Endodermal cell (in vitro differentiated cells): ENCODE results near the gene MYO1H. TPM values are rescaled to one million over a fixed set of nuclear protein-coding genes. Genes with fewer than 3 reads are reported as not detected.

Experiments
- DNase-seq: peaks from one replicate; pipeline ENCODE4 v3.0.0-alpha.2; 2017
- H3K27ac ChIP-seq: 2 replicates; pipeline ENCODE4 v1.5.1; 2013; ENCODE audit warnings: mild to moderate bottlenecking, low read depth, low read length, moderate library complexity
- H3K27me3 ChIP-seq: 2 replicates; pipeline ENCODE4 v1.6.1; 2013; ENCODE audit warnings: mild to moderate bottlenecking, low read length, moderate library complexity; ENCODE audit not compliant: insufficient read depth, control insufficient read depth, poor library complexity, severe bottlenecking
- H3K36me3 ChIP-seq: 2 replicates; pipeline ENCODE4 v1.7.0; 2013; ENCODE audit warnings: mild to moderate bottlenecking, low read length, moderate library complexity; ENCODE audit not compliant: control insufficient read depth, insufficient read depth
- H3K4me1 ChIP-seq: one replicate; pipeline ENCODE4 v1.7.0; 2013; ENCODE audit warnings: low read length; ENCODE audit not compliant: control insufficient read depth, insufficient read depth
- H3K4me3 ChIP-seq: 2 replicates; pipeline ENCODE4 v1.5.1; 2013; ENCODE audit warnings: mild to moderate bottlenecking, low read length, moderate library complexity
- H3K9ac ChIP-seq: 2 replicates; pipeline ENCODE4 v1.6.1; 2013; ENCODE audit warnings: mild to moderate bottlenecking, low read length, moderate library complexity; ENCODE audit not compliant: poor library complexity, severe bottlenecking; ENCODE audit errors: extremely low read depth
- H3K9me3 ChIP-seq: 2 replicates; pipeline ENCODE4 v1.6.1; 2013; ENCODE audit warnings: mild to moderate bottlenecking, low read length, moderate library complexity; ENCODE audit not compliant: control insufficient read depth
- H3K27ac Mint-ChIP-seq: 2 replicates; pipeline ENCODE4 v1.8.0; 2020; ENCODE audit warnings: mixed read lengths
- H3K27me3 Mint-ChIP-seq: 2 replicates; pipeline ENCODE4 v1.8.0; 2021; ENCODE audit warnings: mild to moderate bottlenecking, mixed read lengths; ENCODE audit not compliant: insufficient read depth
- H3K36me3 Mint-ChIP-seq: 2 replicates; pipeline ENCODE4 v1.8.0; 2020; ENCODE audit warnings: low read depth, mixed read lengths
- H3K4me1 Mint-ChIP-seq: 2 replicates; pipeline ENCODE4 v1.8.0; 2020; ENCODE audit warnings: mixed read lengths
- H3K4me3 Mint-ChIP-seq: 2 replicates; pipeline ENCODE4 v1.8.0; 2020; ENCODE audit warnings: mild to moderate bottlenecking, moderate library complexity, mixed read lengths
- H3K9me3 Mint-ChIP-seq: 2 replicates; pipeline ENCODE4 v1.8.0; 2020; ENCODE audit warnings: mild to moderate bottlenecking, mixed read lengths
- WGBS, 2 experiments: methylation state at CpG; one replicate each; pipeline versions ENCODE4 v1.1.5 to v1.1.7; 2013; ENCODE audit warnings: missing lambda C conversion rate in 2 of 2, mixed read lengths in 1 of 2; ENCODE audit not compliant: insufficient coverage in 1 of 2, insufficient read length in 1 of 2; 5-methylcytosine and 5-hydroxymethylcytosine counted together
- total RNA-seq, 2 donors: library from RNA; stranded (reverse); fragmentation: NEBNext Ultra II Directional in 1 of 2; extraction: Animal tissue kit (Norgen Biotek cat#: 25700) in 1 of 2; gene quantifications; 2 replicates in 1 of 2; 3 replicates in 1 of 2; pipeline ENCODE4 v1.2.1, GENCODE V29; 2021
- TF ChIP-seq, protein P1 (sequence below): fragments of 200-600 bp; sonication (generic); conservative IDR thresholded peaks from 2 replicates; pipeline ENCODE4 v1.5.0; 2021; ENCODE audit warnings: antibody characterized with exemption, mild to moderate bottlenecking

Gene MYO1H
- total RNA-seq, 2 donors from 2014 or later, result not detected

DNA sequence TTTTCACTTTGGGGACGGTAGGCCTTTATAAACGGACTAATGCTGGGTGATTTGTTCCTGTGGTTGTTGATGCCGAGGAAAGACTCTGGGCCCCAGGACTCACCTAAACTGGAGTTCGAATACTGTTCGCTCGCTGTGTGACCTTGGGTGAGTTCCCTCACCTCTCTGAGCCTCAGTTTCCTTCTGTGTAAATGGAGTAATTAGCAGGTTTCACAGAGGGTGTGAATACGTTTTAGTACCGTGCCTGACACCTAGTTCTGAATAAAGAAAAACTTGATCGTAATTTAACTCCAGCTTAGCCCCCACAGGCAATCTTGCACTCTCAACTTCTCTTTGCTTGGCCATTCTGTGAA, 130.2 kb downstream of the MYO1H start:
- H3K27me3 ChIP-seq, result no peaks in the 10 kb centered on the region
- H3K27ac ChIP-seq, result no peak overlapping the region
- peaks cover 16% of the 10 kb centered on the region for H3K4me1 Mint-ChIP-seq
- peaks cover 16% of the 10 kb centered on the region for H3K4me1 ChIP-seq
- H3K9me3 ChIP-seq, result no peaks in the 10 kb centered on the region
- H3K9me3 Mint-ChIP-seq, result no peaks in the 10 kb centered on the region
- TF ChIP-seq, protein P1, sequence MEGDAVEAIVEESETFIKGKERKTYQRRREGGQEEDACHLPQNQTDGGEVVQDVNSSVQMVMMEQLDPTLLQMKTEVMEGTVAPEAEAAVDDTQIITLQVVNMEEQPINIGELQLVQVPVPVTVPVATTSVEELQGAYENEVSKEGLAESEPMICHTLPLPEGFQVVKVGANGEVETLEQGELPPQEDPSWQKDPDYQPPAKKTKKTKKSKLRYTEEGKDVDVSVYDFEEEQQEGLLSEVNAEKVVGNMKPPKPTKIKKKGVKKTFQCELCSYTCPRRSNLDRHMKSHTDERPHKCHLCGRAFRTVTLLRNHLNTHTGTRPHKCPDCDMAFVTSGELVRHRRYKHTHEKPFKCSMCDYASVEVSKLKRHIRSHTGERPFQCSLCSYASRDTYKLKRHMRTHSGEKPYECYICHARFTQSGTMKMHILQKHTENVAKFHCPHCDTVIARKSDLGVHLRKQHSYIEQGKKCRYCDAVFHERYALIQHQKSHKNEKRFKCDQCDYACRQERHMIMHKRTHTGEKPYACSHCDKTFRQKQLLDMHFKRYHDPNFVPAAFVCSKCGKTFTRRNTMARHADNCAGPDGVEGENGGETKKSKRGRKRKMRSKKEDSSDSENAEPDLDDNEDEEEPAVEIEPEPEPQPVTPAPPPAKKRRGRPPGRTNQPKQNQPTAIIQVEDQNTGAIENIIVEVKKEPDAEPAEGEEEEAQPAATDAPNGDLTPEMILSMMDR, result no peak
- H3K36me3 Mint-ChIP-seq, result no peaks in the 10 kb centered on the region
- WGBS, 2 experiments, result 9 to 19% methylated on average over 5 to 9 of the region's 9 CpGs
- no peak for DNase-seq
- H3K27me3 Mint-ChIP-seq, result no peaks in the 10 kb centered on the region
- H3K27ac Mint-ChIP-seq, result peak overlapping the region; percentile 99
- peak overlapping the region; percentile 91 for H3K9ac ChIP-seq
- H3K36me3 ChIP-seq, result peaks cover 8% of the 10 kb centered on the region
- H3K4me3 ChIP-seq, result peak overlapping the region; percentile 99
- peak overlapping the region; percentile 89 for H3K4me3 Mint-ChIP-seq

DNA sequence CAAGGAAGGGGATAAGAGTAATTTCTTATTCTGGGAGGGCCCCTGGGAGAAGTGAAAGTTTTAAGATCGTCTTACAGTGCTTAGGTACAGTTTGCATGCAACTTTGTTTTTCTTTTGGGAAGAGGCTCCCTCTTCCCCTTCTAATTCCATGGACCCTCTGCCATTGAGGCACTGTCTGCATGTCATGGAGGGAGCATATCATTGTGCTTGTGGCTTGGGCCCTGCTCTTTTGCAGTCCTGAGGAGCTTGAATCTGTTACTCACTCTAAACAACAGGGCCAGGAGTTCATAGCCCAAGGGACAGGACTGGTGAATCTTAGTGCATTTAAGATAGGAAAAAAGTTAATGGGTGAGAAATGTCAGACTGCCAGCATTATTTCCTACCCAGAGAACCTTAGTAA, 132.1 kb downstream of the MYO1H start:
- H3K4me3 ChIP-seq, result no peak overlapping the region
- TF ChIP-seq, protein P1, result no peak
- DNase-seq, result no peak
- H3K4me1 ChIP-seq, result peaks cover 6% of the 10 kb centered on the region
- Mint-ChIP-seq H3K36me3 (peaks cover 4% of the 10 kb centered on the region), H3K4me1 (peaks cover 16% of the 10 kb centered on the region), H3K27ac (no peak overlapping the region), H3K27me3 (no peaks in the 10 kb centered on the region), H3K9me3 (no peaks in the 10 kb centered on the region), H3K4me3 (no peak overlapping the region)
- H3K27me3 ChIP-seq, result no peaks in the 10 kb centered on the region
- H3K9me3 ChIP-seq, result no peaks in the 10 kb centered on the region
- no peak overlapping the region for H3K27ac ChIP-seq
- no peak overlapping the region for H3K9ac ChIP-seq
- WGBS, 2 experiments, result 94% methylated on average over 1 of the region's 1 CpG; no CpG with 5 or more reads in 1 of the 2 experiments
- peaks cover 17% of the 10 kb centered on the region for H3K36me3 ChIP-seq

DNA sequence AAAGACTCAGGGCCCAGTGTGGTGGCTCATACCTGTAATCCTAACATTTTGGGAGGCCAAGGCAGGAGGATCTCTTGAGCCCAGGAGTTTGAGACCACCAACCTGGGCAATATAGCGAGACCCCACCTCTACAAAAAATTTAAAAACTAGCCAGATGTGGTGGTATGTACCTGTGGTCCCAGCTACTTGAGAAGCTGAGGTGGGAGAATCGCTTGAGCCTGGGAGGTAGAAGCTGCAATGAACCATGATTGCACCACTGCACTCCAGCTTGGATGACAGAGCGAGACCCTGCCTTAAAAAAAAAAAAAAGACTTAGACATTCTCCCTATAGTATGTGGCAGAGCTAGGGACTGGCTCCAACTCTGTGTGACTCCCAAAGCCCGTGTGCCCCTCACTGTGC, 132.7 kb downstream of the MYO1H start:
- Mint-ChIP-seq H3K36me3 (peaks cover 10% of the 10 kb centered on the region), H3K27ac (no peak overlapping the region), H3K9me3 (no peaks in the 10 kb centered on the region), H3K4me3 (no peak overlapping the region), H3K4me1 (peaks cover 14% of the 10 kb centered on the region), H3K27me3 (no peaks in the 10 kb centered on the region)
- H3K4me1 ChIP-seq, result peaks cover 6% of the 10 kb centered on the region
- no peak overlapping the region for H3K9ac ChIP-seq
- H3K9me3 ChIP-seq, result no peaks in the 10 kb centered on the region
- H3K27ac ChIP-seq, result no peak overlapping the region
- no peak overlapping the region for H3K4me3 ChIP-seq
- H3K36me3 ChIP-seq, result peaks cover 23% of the 10 kb centered on the region
- WGBS, 2 experiments, result 90 to 96% methylated on average over 4 of the region's 4 CpGs
- TF ChIP-seq, protein P1, result no peak
- H3K27me3 ChIP-seq, result no peaks in the 10 kb centered on the region
- DNase-seq, result no peak
